ENCODE data around the gene ABCA3.

Gene ABCA3

DNA sequence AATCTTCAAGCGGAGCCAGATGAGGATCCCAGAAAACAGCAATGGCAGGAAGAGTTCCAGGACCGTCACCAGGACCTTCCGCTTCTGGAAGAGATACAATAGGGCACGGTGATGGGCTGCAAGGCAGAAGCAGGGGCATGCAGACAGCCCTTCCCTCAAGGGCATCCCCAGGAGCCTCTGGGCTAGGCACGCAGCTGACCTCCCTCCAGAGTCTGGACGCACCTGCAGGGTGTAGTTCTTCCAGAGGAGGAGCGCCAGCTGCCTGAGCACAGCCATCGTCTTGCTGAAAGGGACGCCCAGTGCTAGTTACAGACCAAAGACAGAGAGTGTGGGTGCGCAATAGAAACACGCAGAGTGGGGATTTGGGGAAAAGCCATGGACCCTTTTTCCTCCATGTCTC is 14.3 kb downstream of the ABCA3 start:
- TF ChIP-seq, protein P1, sequence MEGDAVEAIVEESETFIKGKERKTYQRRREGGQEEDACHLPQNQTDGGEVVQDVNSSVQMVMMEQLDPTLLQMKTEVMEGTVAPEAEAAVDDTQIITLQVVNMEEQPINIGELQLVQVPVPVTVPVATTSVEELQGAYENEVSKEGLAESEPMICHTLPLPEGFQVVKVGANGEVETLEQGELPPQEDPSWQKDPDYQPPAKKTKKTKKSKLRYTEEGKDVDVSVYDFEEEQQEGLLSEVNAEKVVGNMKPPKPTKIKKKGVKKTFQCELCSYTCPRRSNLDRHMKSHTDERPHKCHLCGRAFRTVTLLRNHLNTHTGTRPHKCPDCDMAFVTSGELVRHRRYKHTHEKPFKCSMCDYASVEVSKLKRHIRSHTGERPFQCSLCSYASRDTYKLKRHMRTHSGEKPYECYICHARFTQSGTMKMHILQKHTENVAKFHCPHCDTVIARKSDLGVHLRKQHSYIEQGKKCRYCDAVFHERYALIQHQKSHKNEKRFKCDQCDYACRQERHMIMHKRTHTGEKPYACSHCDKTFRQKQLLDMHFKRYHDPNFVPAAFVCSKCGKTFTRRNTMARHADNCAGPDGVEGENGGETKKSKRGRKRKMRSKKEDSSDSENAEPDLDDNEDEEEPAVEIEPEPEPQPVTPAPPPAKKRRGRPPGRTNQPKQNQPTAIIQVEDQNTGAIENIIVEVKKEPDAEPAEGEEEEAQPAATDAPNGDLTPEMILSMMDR (IDR thresholded peaks at IDR 0.05; ENCODE audit: unreplicated experiment in 3 of 3) = no peak
- peaks cover 10% of the 10 kb centered on the region for H3K27me3 Mint-ChIP-seq (ENCODE audit: low read depth)
- H3K36me3 Mint-ChIP-seq (ENCODE audit: low read depth) = no peaks in the 10 kb centered on the region
- no peak overlapping the region for H3K27ac Mint-ChIP-seq
- no peak overlapping the region for H3K4me3 Mint-ChIP-seq
- no peaks in the 10 kb centered on the region for H3K9me3 Mint-ChIP-seq
- no peaks in the 10 kb centered on the region for H3K4me1 Mint-ChIP-seq

DNA sequence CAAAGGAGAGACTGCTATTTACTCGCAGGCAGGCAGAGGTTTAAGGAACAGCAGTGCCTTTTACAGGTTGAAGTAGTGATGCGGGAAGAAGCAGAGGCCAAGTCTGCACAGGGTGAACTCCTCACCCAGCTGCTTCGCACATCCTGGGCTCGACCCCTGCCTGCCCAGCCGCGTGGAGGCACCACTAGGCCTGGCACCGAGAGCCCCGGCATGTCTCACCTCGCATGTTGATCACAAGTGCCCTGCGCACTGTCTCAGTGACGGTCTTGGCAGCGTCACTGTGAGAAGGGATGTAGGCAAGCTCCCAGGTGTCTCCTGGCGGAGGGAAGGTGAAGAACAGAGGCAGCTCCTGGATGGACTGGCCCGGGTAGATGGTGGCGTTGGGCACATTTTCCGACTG is 14.7 kb downstream of the ABCA3 start:
- H3K27ac Mint-ChIP-seq = no peak overlapping the region
- TF ChIP-seq, protein P1 (IDR thresholded peaks at IDR 0.05; ENCODE audit: unreplicated experiment in 3 of 3) = no peak
- no peaks in the 10 kb centered on the region for H3K36me3 Mint-ChIP-seq (ENCODE audit: low read depth)
- H3K9me3 Mint-ChIP-seq = no peaks in the 10 kb centered on the region
- no peak overlapping the region for H3K4me3 Mint-ChIP-seq
- H3K4me1 Mint-ChIP-seq = no peaks in the 10 kb centered on the region
- peaks cover 6% of the 10 kb centered on the region for H3K27me3 Mint-ChIP-seq (ENCODE audit: low read depth)

DNA sequence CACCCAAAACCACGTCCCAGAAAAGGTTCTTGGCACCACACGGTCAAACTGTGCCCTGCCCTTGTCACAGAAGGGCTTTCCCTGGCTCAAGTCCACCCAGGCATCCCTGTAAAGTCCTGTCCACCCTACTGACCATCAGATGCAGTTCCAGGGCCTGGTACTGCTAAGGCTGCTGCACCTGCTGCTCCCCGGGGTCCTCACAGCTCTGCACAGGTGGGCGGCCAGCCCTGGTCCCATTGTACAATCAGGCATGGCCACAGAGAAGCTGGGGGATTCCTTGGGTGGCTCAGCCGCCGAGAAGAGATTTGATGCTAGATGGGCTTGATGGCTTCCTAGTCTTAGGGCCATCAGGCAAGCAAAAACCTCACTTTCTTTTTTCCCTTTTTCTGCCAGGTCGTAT is 15.3 kb downstream of the ABCA3 start:
- Mint-ChIP-seq H3K27me3 (ENCODE audit: low read depth) (peaks cover 5% of the 10 kb centered on the region), H3K4me1 (no peaks in the 10 kb centered on the region)
- TF ChIP-seq, protein P1 (IDR thresholded peaks at IDR 0.05; ENCODE audit: unreplicated experiment in 3 of 3) = no peak

DNA sequence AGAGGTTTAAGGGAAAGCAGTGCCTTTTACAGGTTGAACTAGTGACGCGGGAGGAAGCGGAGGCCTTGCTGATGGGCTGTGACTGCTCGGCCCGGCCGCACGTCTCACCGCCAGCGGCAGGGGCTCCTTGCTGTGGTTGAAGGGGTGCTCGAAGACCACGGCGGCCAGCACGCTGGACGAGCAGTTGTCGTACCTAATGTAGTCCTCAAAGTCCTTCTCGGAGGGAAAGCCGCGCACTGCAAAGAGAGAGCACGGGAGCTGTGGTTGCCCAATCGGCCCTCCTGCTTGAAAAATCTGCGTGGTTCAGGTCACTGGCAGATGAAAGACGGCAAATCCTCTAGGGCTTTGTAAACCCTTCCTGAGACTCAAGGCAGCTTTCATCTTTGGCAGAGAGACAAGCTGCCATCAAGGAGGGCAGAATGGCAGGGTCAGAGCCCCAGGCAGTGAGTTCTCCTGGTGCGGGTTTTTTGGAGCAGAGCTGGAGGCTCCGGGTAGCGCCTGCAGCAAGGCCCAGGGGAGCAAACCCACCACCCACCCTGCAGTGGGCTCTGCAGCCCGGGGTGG is 16.1 kb downstream of the ABCA3 start:
- Mint-ChIP-seq H3K4me1 (no peaks in the 10 kb centered on the region), H3K9me3 (no peaks in the 10 kb centered on the region), H3K27me3 (ENCODE audit: low read depth) (peaks cover 5% of the 10 kb centered on the region), H3K4me3 (no peak overlapping the region), H3K36me3 (ENCODE audit: low read depth) (no peaks in the 10 kb centered on the region), H3K27ac (no peak overlapping the region)
- TF ChIP-seq, protein P1 (IDR thresholded peaks at IDR 0.05; ENCODE audit: unreplicated experiment in 3 of 3) = no peak

More for the DNA sequence above, 15.3 kb downstream of the ABCA3 start:
- Mint-ChIP-seq H3K36me3 (ENCODE audit: low read depth) (no peaks in the 10 kb centered on the region), H3K27ac (no peak overlapping the region), H3K9me3 (no peaks in the 10 kb centered on the region), H3K4me3 (no peak overlapping the region)

DNA sequence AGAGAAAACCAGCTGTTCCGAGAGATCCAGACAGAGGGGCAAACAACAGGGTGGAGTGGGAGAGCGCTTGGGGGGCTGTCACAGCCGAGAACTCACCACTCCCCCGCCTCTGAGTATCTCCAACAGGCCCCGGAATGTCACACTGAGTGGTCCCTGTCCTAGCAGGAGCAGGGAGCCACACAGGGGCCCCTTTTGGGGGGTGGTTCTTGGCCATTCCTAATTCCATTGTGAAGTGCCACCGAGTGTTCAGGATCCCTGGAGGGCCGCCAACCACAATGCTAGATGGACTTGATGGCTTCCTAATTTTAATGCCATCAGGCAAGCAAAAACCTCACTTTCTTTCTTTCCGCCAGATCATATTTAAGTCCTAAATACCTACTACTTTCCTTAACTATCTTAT is 16.8 kb downstream of the ABCA3 start:
- peaks cover 3% of the 10 kb centered on the region for H3K4me1 Mint-ChIP-seq
- no peaks in the 10 kb centered on the region for H3K9me3 Mint-ChIP-seq
- no peaks in the 10 kb centered on the region for H3K36me3 Mint-ChIP-seq (ENCODE audit: low read depth)
- peaks cover 6% of the 10 kb centered on the region for H3K27me3 Mint-ChIP-seq (ENCODE audit: low read depth)
- no peak overlapping the region for H3K4me3 Mint-ChIP-seq
- no peak overlapping the region for H3K27ac Mint-ChIP-seq
- TF ChIP-seq, protein P1 (IDR thresholded peaks at IDR 0.05; ENCODE audit: unreplicated experiment in 3 of 3) = no peak

DNA sequence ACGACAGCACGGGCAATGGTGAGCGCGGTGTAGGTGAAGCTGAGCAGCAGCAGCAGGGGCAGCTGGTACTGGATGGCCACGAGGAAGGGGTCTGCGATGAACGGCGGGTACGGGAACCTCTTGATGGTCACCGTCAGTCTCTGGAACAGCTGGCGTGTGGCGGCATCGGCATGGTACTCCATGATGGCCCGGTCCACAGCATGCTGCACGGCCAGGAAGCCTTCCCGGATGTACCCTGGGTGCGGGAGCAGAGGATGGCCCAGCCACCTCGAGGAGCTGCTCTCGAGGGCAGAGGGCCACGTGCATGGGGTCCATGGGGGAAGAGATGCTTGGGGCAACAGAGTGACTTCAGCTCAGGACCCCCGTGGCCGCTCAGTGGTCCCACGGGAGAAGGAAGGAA is 20.9 kb downstream of the ABCA3 start:
- Mint-ChIP-seq H3K27me3 (ENCODE audit: low read depth) (peaks cover 8% of the 10 kb centered on the region), H3K27ac (no peak overlapping the region), H3K4me3 (no peak overlapping the region), H3K36me3 (ENCODE audit: low read depth) (no peaks in the 10 kb centered on the region), H3K4me1 (peaks cover 5% of the 10 kb centered on the region), H3K9me3 (no peaks in the 10 kb centered on the region)
- TF ChIP-seq, protein P1 (IDR thresholded peaks at IDR 0.05; ENCODE audit: unreplicated experiment in 3 of 3) = no peak
